BLaER1 (cell line): ENCODE measurements around the gene SPRY4.
A peak's percentile ranks its signal among the peaks of the same experiment; 100 is the strongest.
"Not testable (repeated sequence)": the region's sequence is repeated elsewhere in the genome, so short reads cannot be mapped to it uniquely, and the experiment has no call there.

Source experiments
- H3K27ac ChIP-seq: shearing (Covaris generic); formaldehyde crosslinking; 2 replicates; pipeline ENCODE4 v1.8.1; 2022
- H3K27me3 ChIP-seq: shearing (Covaris generic); formaldehyde crosslinking; 2 replicates; pipeline ENCODE4 v1.8.1; 2022
- H3K36me3 ChIP-seq: shearing (Covaris generic); formaldehyde crosslinking; 2 replicates; pipeline ENCODE4 v1.8.1; 2022
- H3K4me1 ChIP-seq: shearing (Covaris generic); formaldehyde crosslinking; 2 replicates; pipeline ENCODE4 v1.8.1; 2022
- H3K4me2 ChIP-seq: shearing (Covaris generic); formaldehyde crosslinking; 2 replicates; pipeline ENCODE4 v1.8.1; 2022
- H3K4me3 ChIP-seq: shearing (Covaris generic); formaldehyde crosslinking; 2 replicates; pipeline ENCODE4 v1.8.1; 2022
- H3K9ac ChIP-seq: shearing (Covaris generic); formaldehyde crosslinking; 2 replicates; pipeline ENCODE4 v1.8.1; 2022
- H3K9me3 ChIP-seq: shearing (Covaris generic); formaldehyde crosslinking; 2 replicates; pipeline ENCODE4 v1.8.1; 2022
- H4K20me1 ChIP-seq: shearing (Covaris generic); formaldehyde crosslinking; 2 replicates; pipeline ENCODE4 v1.8.1; 2022
- Cebpa-rat ChIP-seq: shearing (Covaris generic); IDR thresholded peaks from 2 replicates; pipeline ENCODE4 v1.8.1; 2022

The SPRY4 gene

DNA sequence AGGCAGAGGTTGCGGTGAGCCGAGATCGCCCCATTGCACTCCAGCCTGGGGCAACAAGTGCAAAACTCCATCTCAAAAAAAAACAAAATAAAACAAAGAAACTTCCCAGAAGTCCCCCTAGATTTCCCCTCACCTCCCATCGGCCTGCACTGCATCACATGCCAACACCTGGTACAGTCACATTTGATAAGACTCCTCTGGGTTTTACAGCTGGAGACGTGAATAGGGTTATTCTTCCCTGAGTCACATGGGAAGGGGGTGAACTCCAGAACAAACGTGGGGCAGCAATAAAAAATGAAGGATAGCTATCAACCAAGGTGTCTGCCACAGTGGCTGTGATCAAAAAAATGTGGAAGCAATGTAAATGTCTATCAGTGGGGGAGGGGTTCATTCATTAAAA is 26.0 kb downstream of the SPRY4 start:
- Histone ChIP-seq H3K4me1 (peaks cover 48% of the 10 kb centered on the region), H3K27me3 (no peaks in the 10 kb centered on the region), H3K27ac (no peak overlapping the region), H3K4me2 (no peak overlapping the region), H3K36me3 (no peaks in the 10 kb centered on the region), H3K9me3 (no peaks in the 10 kb centered on the region), H3K9ac (no peak overlapping the region), H3K4me3 (no peak overlapping the region), H4K20me1 (no peaks in the 10 kb centered on the region)
- TF ChIP-seq Cebpa-rat, result no peak

DNA sequence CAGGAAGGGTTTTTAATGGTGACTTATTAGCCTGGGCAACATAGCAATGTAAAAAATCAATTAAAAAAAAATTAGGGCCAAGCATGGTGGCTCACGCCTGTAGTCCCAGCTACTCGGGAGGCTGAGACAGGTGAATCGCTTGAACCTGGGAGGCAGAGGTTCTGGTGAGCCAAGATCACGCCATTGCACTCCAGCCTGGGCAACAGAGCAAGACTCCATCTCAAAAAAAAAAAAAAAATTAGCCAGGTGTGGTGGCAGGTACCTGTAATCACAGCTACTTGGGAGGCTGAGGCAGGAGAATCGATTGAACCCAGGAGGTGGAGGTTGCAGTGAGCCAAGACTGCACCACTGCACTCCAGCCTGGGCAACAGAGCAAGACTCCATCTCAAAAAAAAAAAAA is 27.0 kb downstream of the SPRY4 start:
- H3K27me3 ChIP-seq, H3K9ac ChIP-seq, H3K9me3 ChIP-seq, H3K36me3 ChIP-seq, H3K27ac ChIP-seq, H4K20me1 ChIP-seq, H3K4me3 ChIP-seq: not testable (repeated sequence)
- H3K4me2 ChIP-seq, result peak overlapping the region; percentile 78; the same call in 1 of the 2 replicates
- H3K4me1 ChIP-seq, result peaks cover 47% of the 10 kb centered on the region

GRCh38 chr5:142296914-142297417 is 27.9 kb downstream of the SPRY4 start:
- Histone ChIP-seq H3K4me1 (peaks cover 47% of the 10 kb centered on the region), H3K9ac (peak overlapping the region; percentile 15; the same call in 1 of the 2 replicates), H4K20me1 (no peaks in the 10 kb centered on the region), H3K4me3 (no peak overlapping the region), H3K36me3 (no peaks in the 10 kb centered on the region), H3K27ac (no peak overlapping the region), H3K27me3 (no peaks in the 10 kb centered on the region), H3K9me3 (no peaks in the 10 kb centered on the region), H3K4me2 (peak overlapping the region; percentile 78)
- TF ChIP-seq Cebpa-rat, result no peak

- H3K4me1 ChIP-seq, result peaks cover 47% of the 10 kb centered on the region
- H4K20me1 ChIP-seq, result no peaks in the 10 kb centered on the region
- H3K4me3 ChIP-seq, result no peak overlapping the region
- peak overlapping the region; percentile 20; the same call in 1 of the 2 replicates for H3K27ac ChIP-seq
- H3K9me3 ChIP-seq, result no peaks in the 10 kb centered on the region
- H3K27me3 ChIP-seq, result no peaks in the 10 kb centered on the region
- no peaks in the 10 kb centered on the region for H3K36me3 ChIP-seq
- peak overlapping the region; percentile 15; the same call in 1 of the 2 replicates for H3K9ac ChIP-seq
- H3K4me2 ChIP-seq, result peak overlapping the region; percentile 78
- TF ChIP-seq Cebpa-rat, result no peak
These were observed 28.6 kb downstream of the SPRY4 start for GRCh38 chr5:142295960-142296860.

DNA sequence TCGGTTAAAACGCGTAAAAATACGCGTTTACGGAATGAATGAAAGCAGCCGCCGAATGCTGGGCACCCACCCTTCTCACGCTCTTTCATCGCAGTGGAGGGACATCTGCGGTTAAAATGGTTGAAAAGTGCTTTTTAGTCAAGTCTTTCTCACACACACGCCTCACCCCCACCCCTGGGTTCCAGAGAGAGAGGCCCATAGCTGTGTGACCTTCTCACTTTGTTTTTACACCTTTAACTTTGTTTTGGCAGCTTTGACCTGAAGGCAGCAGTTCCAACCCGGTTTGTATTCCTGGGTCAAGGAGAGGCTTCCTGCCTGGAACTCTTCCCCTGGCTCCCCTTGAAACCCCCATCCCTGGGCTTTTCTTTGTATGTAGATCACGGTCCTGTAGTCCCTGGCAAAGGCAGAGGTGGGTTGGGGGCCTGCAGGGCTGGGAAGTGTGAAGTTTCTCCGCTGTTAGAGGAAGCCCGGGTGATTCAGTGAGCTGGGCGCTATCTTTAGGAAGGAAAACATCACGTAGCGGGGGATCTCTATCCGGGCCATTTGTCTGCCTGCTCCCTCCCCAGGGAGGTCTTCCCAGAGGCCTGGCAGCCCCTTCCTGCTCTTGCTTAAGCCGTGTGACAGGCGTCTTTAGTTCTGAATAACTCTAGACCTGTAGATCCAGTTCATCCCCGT is 29.6 kb downstream of the SPRY4 start:
- Histone ChIP-seq H3K4me2 (peak overlapping the region; percentile 78), H3K4me3 (no peak overlapping the region), H3K9me3 (no peaks in the 10 kb centered on the region), H3K27ac (no peak overlapping the region; the same call in 1 of the 2 replicates), H3K36me3 (no peaks in the 10 kb centered on the region), H3K9ac (no peak overlapping the region; the same call in 1 of the 2 replicates), H4K20me1 (no peaks in the 10 kb centered on the region), H3K27me3 (no peaks in the 10 kb centered on the region), H3K4me1 (peaks cover 57% of the 10 kb centered on the region)
- no peak for TF ChIP-seq Cebpa-rat

GRCh38 chr5:142293486-142293885 is 31.3 kb downstream of the SPRY4 start:
- no peak for TF ChIP-seq Cebpa-rat
- H3K27me3 ChIP-seq, result no peaks in the 10 kb centered on the region
- H3K27ac ChIP-seq, result no peak overlapping the region
- H3K36me3 ChIP-seq, result no peaks in the 10 kb centered on the region
- H3K9ac ChIP-seq, result no peak overlapping the region
- H3K4me1 ChIP-seq, result peaks cover 61% of the 10 kb centered on the region
- no peaks in the 10 kb centered on the region for H3K9me3 ChIP-seq
- no peaks in the 10 kb centered on the region for H4K20me1 ChIP-seq
- H3K4me3 ChIP-seq, result no peak overlapping the region
- H3K4me2 ChIP-seq, result no peak overlapping the region

DNA sequence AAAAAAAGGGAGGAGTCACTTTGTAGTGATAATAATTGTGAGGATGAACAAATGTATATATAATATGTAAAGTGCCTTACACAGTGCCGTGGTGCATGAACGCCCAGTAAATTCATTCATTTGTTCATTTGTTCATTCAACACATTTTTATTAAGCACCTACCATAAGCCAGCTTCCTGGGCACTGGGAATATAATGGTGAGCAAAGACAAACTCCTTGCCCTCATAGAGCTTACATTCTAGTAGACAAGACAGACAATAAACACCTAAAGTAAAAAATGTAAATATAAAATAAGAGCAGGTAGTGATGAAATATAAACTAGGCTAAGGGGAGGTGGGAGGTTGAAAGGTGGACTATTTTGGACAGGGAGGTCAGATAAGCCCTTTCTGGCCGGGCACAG is 32.0 kb downstream of the SPRY4 start:
- no peak overlapping the region for H3K4me3 ChIP-seq
- no peaks in the 10 kb centered on the region for H3K27me3 ChIP-seq
- TF ChIP-seq Cebpa-rat, result no peak
- H3K4me1 ChIP-seq, result peaks cover 66% of the 10 kb centered on the region
- H3K9ac ChIP-seq, result no peak overlapping the region
- no peak overlapping the region for H3K4me2 ChIP-seq
- no peaks in the 10 kb centered on the region for H3K36me3 ChIP-seq
- no peak overlapping the region for H3K27ac ChIP-seq
- H4K20me1 ChIP-seq, result no peaks in the 10 kb centered on the region
- H3K9me3 ChIP-seq, result no peaks in the 10 kb centered on the region

DNA sequence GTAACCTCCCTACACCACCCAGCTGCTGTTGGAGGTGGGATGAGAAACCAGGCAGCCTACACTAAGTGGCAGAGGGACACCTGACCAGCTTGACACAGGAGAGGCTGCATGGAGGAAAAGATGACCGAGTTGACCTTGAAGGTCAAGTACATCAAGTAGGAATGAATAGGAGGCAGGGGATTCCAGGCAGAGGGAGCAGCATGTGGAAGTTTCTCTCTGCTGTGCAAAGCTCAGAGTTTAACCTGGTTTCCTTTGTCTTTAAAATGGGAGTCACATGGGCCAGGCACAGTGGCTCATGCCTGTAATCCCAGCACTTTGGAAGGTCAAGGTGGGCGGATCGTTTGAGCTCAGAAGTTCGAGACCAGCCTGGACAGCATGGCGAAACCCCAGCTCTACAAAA is 32.6 kb downstream of the SPRY4 start:
- no peak overlapping the region for H3K4me3 ChIP-seq
- no peak overlapping the region for H3K27ac ChIP-seq
- peaks cover 68% of the 10 kb centered on the region for H3K4me1 ChIP-seq
- H3K27me3 ChIP-seq, result no peaks in the 10 kb centered on the region
- H4K20me1 ChIP-seq, result no peaks in the 10 kb centered on the region
- no peaks in the 10 kb centered on the region for H3K36me3 ChIP-seq
- TF ChIP-seq Cebpa-rat, result no peak
- H3K9me3 ChIP-seq, result no peaks in the 10 kb centered on the region
- H3K9ac ChIP-seq, result no peak overlapping the region
- H3K4me2 ChIP-seq, result no peak overlapping the region

DNA sequence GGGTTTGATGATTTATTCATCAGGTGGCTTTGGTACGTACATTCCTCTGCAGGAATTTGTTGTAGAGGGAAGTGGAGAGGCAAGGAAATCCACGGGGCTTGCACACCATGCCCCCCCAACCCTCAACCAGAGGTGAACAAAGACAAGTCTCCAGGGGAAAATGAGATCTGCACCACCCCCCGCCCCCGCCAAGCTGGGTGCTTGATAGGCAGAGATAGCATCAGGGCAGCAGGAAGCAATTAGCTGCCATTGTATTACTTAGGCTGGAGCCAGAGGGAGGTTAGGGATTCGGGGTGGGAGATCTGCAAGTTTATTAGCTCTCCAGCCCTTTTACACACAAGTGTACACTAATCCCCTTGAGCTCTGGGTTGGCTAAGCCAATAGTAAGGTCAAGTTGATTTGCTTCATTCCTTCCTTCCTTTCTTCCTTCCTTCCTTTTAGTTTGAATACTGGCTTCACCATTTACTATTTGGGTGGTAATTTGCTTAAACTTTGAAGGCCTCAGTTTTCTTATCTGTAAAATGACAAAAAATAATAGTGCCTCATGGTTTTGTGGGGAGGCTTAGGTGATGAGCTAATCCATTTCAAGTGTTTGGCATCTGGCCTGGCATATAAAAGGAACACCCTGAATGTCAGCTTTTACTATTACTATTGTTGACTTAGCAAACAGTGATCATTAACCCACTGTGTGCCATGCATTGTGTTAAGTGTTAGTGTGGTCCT is 34.1 kb downstream of the SPRY4 start:
- H3K27ac ChIP-seq, result no peak overlapping the region

More for the DNA sequence above, 34.1 kb downstream of the SPRY4 start:
- Histone ChIP-seq H3K4me2 (peak overlapping the region; percentile 45), H3K4me3 (no peak overlapping the region), H3K9ac (no peak overlapping the region), H3K4me1 (peaks cover 62% of the 10 kb centered on the region), H3K36me3 (no peaks in the 10 kb centered on the region), H3K9me3 (no peaks in the 10 kb centered on the region), H4K20me1 (no peaks in the 10 kb centered on the region), H3K27me3 (no peaks in the 10 kb centered on the region)
- TF ChIP-seq Cebpa-rat, result no peak
